CD4-positive, CD25-positive, alpha-beta regulatory T cell (primary cell): Measurements from ENCODE around the gene PDE6C. TPM values are rescaled to one million over a fixed set of nuclear protein-coding genes. Genes with fewer than 3 reads are reported as not detected.

Experiments used
- ATAC-seq, 2 donors: fragments of 150-1000 bp; cut with Tn5 transposase; one replicate each; pipeline ENCODE4 v1.10.0; 2021; ENCODE audit warnings: low read depth in 2 of 2, moderate number of reproducible peaks in 2 of 2, moderate library complexity in 1 of 2
- DNase-seq, 3 donors: peaks; one replicate each; pipeline versions ENCODE4 v3.0.0 to v3.0.0-alpha.2; 2012 to 2022; ENCODE audit warnings: mixed read lengths in 1 of 3
- H3K27ac ChIP-seq: one replicate; pipeline ENCODE4 v1.7.0; 2013; ENCODE audit warnings: mild to moderate bottlenecking, low read length; ENCODE audit not compliant: insufficient read depth, poor library complexity, severe bottlenecking
- H3K27me3 ChIP-seq: one replicate; pipeline ENCODE4 v1.7.0; 2013; ENCODE audit warnings: low read length; ENCODE audit not compliant: control insufficient read depth, insufficient read depth
- H3K36me3 ChIP-seq: one replicate; pipeline ENCODE4 v1.7.0; 2013; ENCODE audit warnings: mild to moderate bottlenecking, low read length, moderate library complexity; ENCODE audit not compliant: control insufficient read depth, insufficient read depth
- H3K4me1 ChIP-seq: 2 replicates; pipeline ENCODE4 v1.7.0; 2013; ENCODE audit warnings: mild to moderate bottlenecking, low read length; ENCODE audit not compliant: insufficient read depth, control insufficient read depth, poor library complexity, severe bottlenecking
- H3K4me3 ChIP-seq: one replicate; pipeline ENCODE4 v1.7.0; 2013; ENCODE audit warnings: low read depth, mild to moderate bottlenecking, low read length, moderate library complexity
- H3K9me3 ChIP-seq, 2 experiments: 1 replicate in 1 of 2; 2 replicates in 1 of 2; pipeline ENCODE4 v1.7.0; 2013; ENCODE audit warnings: low read length in 2 of 2, mild to moderate bottlenecking in 1 of 2, moderate library complexity in 1 of 2; ENCODE audit not compliant: control insufficient read depth in 2 of 2
- H3K27ac Mint-ChIP-seq, 3 donors: one replicate each; pipeline ENCODE4 v1.8.0; 2020 to 2022; ENCODE audit warnings: mild to moderate bottlenecking in 3 of 3, mixed read lengths in 3 of 3, moderate library complexity in 2 of 3
- H3K27me3 Mint-ChIP-seq: one replicate; pipeline ENCODE4 v1.8.0; 2022; ENCODE audit warnings: mild to moderate bottlenecking, mixed read lengths
- H3K36me3 Mint-ChIP-seq: one replicate; pipeline ENCODE4 v1.8.0; 2020; ENCODE audit warnings: mixed read lengths
- H3K4me1 Mint-ChIP-seq, 4 donors: one replicate each; pipeline ENCODE4 v1.8.0; 2020 to 2022; ENCODE audit warnings: mixed read lengths in 4 of 4, mild to moderate bottlenecking in 1 of 4
- H3K4me3 Mint-ChIP-seq, 4 donors: one replicate each; pipeline ENCODE4 v1.8.0; 2020 to 2022; ENCODE audit warnings: mild to moderate bottlenecking in 4 of 4, mixed read lengths in 4 of 4, moderate library complexity in 3 of 4
- H3K9me3 Mint-ChIP-seq, 7 donors: one replicate each; pipeline ENCODE4 v1.8.0; 2020 to 2022; ENCODE audit warnings: mixed read lengths in 7 of 7, mild to moderate bottlenecking in 3 of 7, moderate library complexity in 2 of 7
- polyA plus RNA-seq, 4 donors: library from polyadenylated mRNA; unstranded; fragments of 300-500 nt; fragmentation: Illumina TruSeq; gene quantifications; one replicate each; pipeline ENCODE4 v1.2.3, GENCODE V29; 2021
- total RNA-seq: library from RNA; stranded (reverse); gene quantifications from one replicate; pipeline ENCODE4 v1.2.3, GENCODE V29; 2022

The PDE6C gene
- total and polyA plus RNA-seq, 5 donors from 2014 or later: not detected

- no peak overlapping the region for H3K4me3 Mint-ChIP-seq
- Histone ChIP-seq H3K36me3 (no peaks in the 10 kb centered on the region), H3K9me3 (no peaks in the 10 kb centered on the region), H3K4me1 (no peaks in the 10 kb centered on the region), H3K4me3 (no peak overlapping the region), H3K27ac (no peak overlapping the region), H3K27me3 (no peaks in the 10 kb centered on the region)
- ATAC-seq: no peak
- H3K9me3 Mint-ChIP-seq: no peaks in the 10 kb centered on the region
- no peak overlapping the region for H3K27ac Mint-ChIP-seq
- peaks cover 4% of the 10 kb centered on the region for H3K27me3 Mint-ChIP-seq
- no peak for DNase-seq
- H3K36me3 Mint-ChIP-seq: no peaks in the 10 kb centered on the region
- no peaks in the 10 kb centered on the region for H3K4me1 Mint-ChIP-seq
Measured at GRCh38 chr10:93615576-93616235, 3.4 kb downstream of the PDE6C start.

- DNase-seq (no peak), ATAC-seq (no peak)
- H3K9me3 Mint-ChIP-seq: no peaks in the 10 kb centered on the region
- no peaks in the 10 kb centered on the region for H3K36me3 Mint-ChIP-seq
- Histone ChIP-seq H3K9me3 (no peaks in the 10 kb centered on the region), H3K27ac (no peak overlapping the region), H3K4me3 (no peak overlapping the region), H3K27me3 (no peaks in the 10 kb centered on the region), H3K36me3 (no peaks in the 10 kb centered on the region), H3K4me1 (no peaks in the 10 kb centered on the region)
- peaks cover 7% of the 10 kb centered on the region for H3K27me3 Mint-ChIP-seq
- no peak overlapping the region for H3K4me3 Mint-ChIP-seq
- no peaks in the 10 kb centered on the region for H3K4me1 Mint-ChIP-seq
- no peak overlapping the region for H3K27ac Mint-ChIP-seq
Measured at GRCh38 chr10:93620925-93621324, 8.6 kb downstream of the PDE6C start.

- H3K27me3 Mint-ChIP-seq: peaks cover 10% of the 10 kb centered on the region
- no peaks in the 10 kb centered on the region for H3K9me3 ChIP-seq
- no peaks in the 10 kb centered on the region for H3K36me3 ChIP-seq
- no peak overlapping the region for H3K27ac Mint-ChIP-seq
- H3K4me1 ChIP-seq: no peaks in the 10 kb centered on the region
- no peak overlapping the region for H3K27ac ChIP-seq
- H3K36me3 Mint-ChIP-seq: no peaks in the 10 kb centered on the region
- DNase-seq (no peak), ATAC-seq (no peak)
- no peaks in the 10 kb centered on the region for H3K9me3 Mint-ChIP-seq
- H3K4me3 Mint-ChIP-seq: no peak overlapping the region
- H3K27me3 ChIP-seq: no peaks in the 10 kb centered on the region
- H3K4me1 Mint-ChIP-seq: no peaks in the 10 kb centered on the region
- H3K4me3 ChIP-seq: no peak overlapping the region
Measured at GRCh38 chr10:93622942-93623341, 10.6 kb downstream of the PDE6C start.

GRCh38 chr10:93628858-93629257 is 16.5 kb downstream of the PDE6C start:
- H3K27me3 Mint-ChIP-seq: peaks cover 22% of the 10 kb centered on the region
- no peak overlapping the region for H3K27ac ChIP-seq
- H3K4me1 Mint-ChIP-seq: no peaks in the 10 kb centered on the region
- no peaks in the 10 kb centered on the region for H3K4me1 ChIP-seq
- no peak overlapping the region for H3K4me3 ChIP-seq
- peaks cover 0 to 3% (median 0%) of the 10 kb centered on the region in 7 donors for H3K9me3 Mint-ChIP-seq
- no peaks in the 10 kb centered on the region for H3K36me3 ChIP-seq
- no peak overlapping the region for H3K27ac Mint-ChIP-seq
- no peaks in the 10 kb centered on the region for H3K27me3 ChIP-seq
- DNase-seq: no peak
- no peaks in the 10 kb centered on the region for H3K36me3 Mint-ChIP-seq
- ATAC-seq: no peak
- H3K9me3 ChIP-seq: no peaks in the 10 kb centered on the region
- no peak overlapping the region for H3K4me3 Mint-ChIP-seq

GRCh38 chr10:93629647-93630305 is 17.4 kb downstream of the PDE6C start:
- Mint-ChIP-seq H3K27ac (no peak overlapping the region), H3K4me3 (no peak overlapping the region), H3K36me3 (no peaks in the 10 kb centered on the region), H3K4me1 (no peaks in the 10 kb centered on the region), H3K9me3 (peaks cover 0 to 3% (median 0%) of the 10 kb centered on the region in 7 donors), H3K27me3 (peaks cover 27% of the 10 kb centered on the region)
- no peak overlapping the region for H3K4me3 ChIP-seq
- no peaks in the 10 kb centered on the region for H3K27me3 ChIP-seq
- no peak for ATAC-seq
- H3K4me1 ChIP-seq: no peaks in the 10 kb centered on the region
- H3K36me3 ChIP-seq: no peaks in the 10 kb centered on the region
- H3K27ac ChIP-seq: no peak overlapping the region
- no peak for DNase-seq
- H3K9me3 ChIP-seq: no peaks in the 10 kb centered on the region

GRCh38 chr10:93630625-93631557 is 18.6 kb downstream of the PDE6C start:
- Mint-ChIP-seq H3K4me3 (no peak overlapping the region), H3K9me3 (peaks cover 0 to 3% (median 0%) of the 10 kb centered on the region in 7 donors), H3K36me3 (no peaks in the 10 kb centered on the region), H3K27ac (no peak overlapping the region), H3K4me1 (no peaks in the 10 kb centered on the region), H3K27me3 (peaks cover 27% of the 10 kb centered on the region)
- H3K27ac ChIP-seq: no peak overlapping the region
- H3K4me3 ChIP-seq: no peak overlapping the region
- ATAC-seq (no peak), DNase-seq (no peak)
- H3K4me1 ChIP-seq: no peaks in the 10 kb centered on the region
- H3K9me3 ChIP-seq: no peaks in the 10 kb centered on the region
- H3K36me3 ChIP-seq: no peaks in the 10 kb centered on the region
- H3K27me3 ChIP-seq: no peaks in the 10 kb centered on the region

GRCh38 chr10:93639791-93640190 is 27.5 kb downstream of the PDE6C start:
- DNase-seq (no peak), ATAC-seq (no peak)
- no peaks in the 10 kb centered on the region for H3K4me1 ChIP-seq
- no peaks in the 10 kb centered on the region for H3K36me3 ChIP-seq
- no peak overlapping the region for H3K27ac ChIP-seq
- H3K9me3 Mint-ChIP-seq: peaks cover 0 to 2% (median 0%) of the 10 kb centered on the region in 7 donors
- H3K4me1 Mint-ChIP-seq: no peaks in the 10 kb centered on the region
- H3K4me3 Mint-ChIP-seq: no peak overlapping the region
- no peak overlapping the region for H3K4me3 ChIP-seq
- peaks cover 2% of the 10 kb centered on the region for H3K27me3 ChIP-seq
- peaks cover 18% of the 10 kb centered on the region for H3K27me3 Mint-ChIP-seq
- H3K27ac Mint-ChIP-seq: no peak overlapping the region
- no peaks in the 10 kb centered on the region for H3K36me3 Mint-ChIP-seq
- H3K9me3 ChIP-seq: no peaks in the 10 kb centered on the region
